Tibial nerve (tissue), 4 donors: Measurements from ENCODE around the gene STIMATE. TPM values are rescaled to one million over a fixed set of nuclear protein-coding genes. Genes with fewer than 3 reads are reported as not detected.

ENCODE experiments used
- DNase-seq, 2 donors: peaks; one replicate each; pipeline ENCODE4 v3.0.0-alpha.2; 2019; ENCODE audit warnings: low spot score in 2 of 2
- H3K27ac ChIP-seq, 4 donors: fragments of 200-600 bp; sonication (generic) in 3 of 4; one replicate each; pipeline ENCODE4 v1.5.1; 2017 to 2019; ENCODE audit warnings: mild to moderate bottlenecking in 1 of 4
- H3K27me3 ChIP-seq, 2 donors: fragments of 200-600 bp; sonication (generic) in 1 of 2; one replicate each; pipeline versions ENCODE4 v1.5.1 to v1.6.0; 2017 to 2019
- H3K36me3 ChIP-seq, 3 donors: fragments of 200-600 bp; sonication (generic); one replicate each; pipeline ENCODE4 v1.5.1; 2018 to 2019
- H3K4me1 ChIP-seq, 4 donors: fragments of 200-600 bp; sonication (generic) in 3 of 4; one replicate each; pipeline ENCODE4 v1.5.1; 2017 to 2019
- H3K4me3 ChIP-seq, 4 donors: fragments of 200-600 bp; sonication (generic) in 3 of 4; one replicate each; pipeline ENCODE4 v1.5.1; 2017 to 2019; ENCODE audit warnings: mild to moderate bottlenecking in 1 of 4, moderate library complexity in 1 of 4
- H3K9me3 ChIP-seq, 4 donors: fragments of 200-600 bp; sonication (generic) in 3 of 4; one replicate each; pipeline ENCODE4 v1.5.1; 2017 to 2019
- CTCF ChIP-seq, 5 experiments: fragments of 200-600 bp in 3 of 5; fragments of 450-650 bp in 2 of 5; sonication (generic) in 3 of 5; IDR thresholded peaks; one replicate each; pipeline ENCODE4 v1.5.1; 2016 to 2019; ENCODE audit warnings: antibody characterized with exemption in 5 of 5, mild to moderate bottlenecking in 3 of 5, moderate library complexity in 2 of 5
- EP300 ChIP-seq, 2 donors: sonication (generic); formaldehyde crosslinking; IDR thresholded peaks; one replicate each; pipeline ENCODE4 v1.6.1; 2017; ENCODE audit warnings: antibody characterized with exemption in 2 of 2, mild to moderate bottlenecking in 1 of 2
- POLR2A ChIP-seq, 2 donors: fragments of 450-650 bp; IDR thresholded peaks; one replicate each; pipeline ENCODE4 v1.6.1; 2017; ENCODE audit warnings: antibody characterized with exemption in 2 of 2, mild to moderate bottlenecking in 2 of 2, moderate library complexity in 2 of 2
- WGBS, 2 donors: methylation state at CpG; one replicate each; pipeline ENCODE4 v1.1.5; 2018; 5-methylcytosine and 5-hydroxymethylcytosine counted together
- total RNA-seq, 4 donors: library from RNA; depleted of rRNA; stranded (reverse); fragments of >200 nt; gene quantifications; one replicate each; pipeline ENCODE4 v1.1.0, GENCODE V29; 2016

The STIMATE gene
- total RNA-seq, 4 donors from 2014 or later, result 35.4 to 82.3 (median 46.0) TPM

DNA sequence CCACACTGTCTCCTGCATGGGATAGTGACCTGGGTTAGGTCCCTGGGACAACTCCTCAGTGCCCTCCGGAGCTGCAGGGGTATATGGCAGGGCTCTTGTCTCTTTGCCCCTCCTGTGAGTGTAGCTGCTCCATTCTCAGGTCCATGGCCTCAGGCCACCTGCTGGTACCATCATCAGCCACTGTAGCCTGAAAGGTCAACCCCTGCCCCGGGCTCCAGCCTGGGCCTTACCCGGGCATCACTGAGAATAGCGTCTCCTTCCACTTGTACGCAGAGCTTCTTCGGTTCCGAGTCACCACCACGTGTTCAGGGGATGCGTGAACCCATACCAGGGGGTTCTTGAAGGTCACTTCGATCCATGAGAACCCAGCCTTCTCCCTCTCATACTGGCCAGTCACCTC, 80.7 kb downstream of the STIMATE start:
- TF ChIP-seq EP300 (IDR thresholded peaks at IDR 0.05) (no peak), CTCF (IDR thresholded peaks at IDR 0.05) (no peak)
- 88 to 91% methylated on average over 9 to 10 of the region's 10 CpGs for WGBS, 2 donors
- Histone ChIP-seq H3K36me3 (peaks cover 0 to 60% (median 0%) of the 10 kb centered on the region in 3 donors), H3K4me1 (no peaks in the 10 kb centered on the region), H3K9me3 (no peaks in the 10 kb centered on the region), H3K4me3 (no peak overlapping the region), H3K27ac (no peak overlapping the region), H3K27me3 (no peaks in the 10 kb centered on the region)
- DNase-seq, result no peak

GRCh38 chr3:52816199-52816598, 81.1 kb downstream of the STIMATE start:
- no peaks in the 10 kb centered on the region for H3K9me3 ChIP-seq
- H3K27me3 ChIP-seq, result no peaks in the 10 kb centered on the region
- no peak for TF ChIP-seq CTCF (IDR thresholded peaks at IDR 0.05)
- no peak for TF ChIP-seq POLR2A (IDR thresholded peaks at IDR 0.05)
- TF ChIP-seq EP300 (IDR thresholded peaks at IDR 0.05), result no peak
- peaks cover 0 to 55% (median 0%) of the 10 kb centered on the region in 3 donors for H3K36me3 ChIP-seq
- H3K27ac ChIP-seq, result no peak overlapping the region
- H3K4me1 ChIP-seq, result no peaks in the 10 kb centered on the region
- DNase-seq, result no peak
- no peak overlapping the region for H3K4me3 ChIP-seq
- WGBS, 2 donors, result 84 to 85% methylated on average over 6 of the region's 6 CpGs

GRCh38 chr3:52813810-52814209, 83.5 kb downstream of the STIMATE start:
- H3K27me3 ChIP-seq, result no peaks in the 10 kb centered on the region
- TF ChIP-seq EP300 (IDR thresholded peaks at IDR 0.05) (no peak), POLR2A (IDR thresholded peaks at IDR 0.05) (no peak), CTCF (IDR thresholded peaks at IDR 0.05) (no peak)
- no peak overlapping the region for H3K4me3 ChIP-seq
- peaks cover 0 to 34% (median 0%) of the 10 kb centered on the region in 3 donors for H3K36me3 ChIP-seq
- no peaks in the 10 kb centered on the region for H3K9me3 ChIP-seq
- WGBS, 2 donors, result 78 to 80% methylated on average over 7 to 8 of the region's 8 CpGs
- no peak overlapping the region for H3K27ac ChIP-seq
- DNase-seq, result no peak
- H3K4me1 ChIP-seq, result no peaks in the 10 kb centered on the region

GRCh38 chr3:52811452-52812011, 85.8 kb downstream of the STIMATE start:
- WGBS, 2 donors, result 83 to 90% methylated on average over 5 to 7 of the region's 7 CpGs
- no peak for TF ChIP-seq POLR2A (IDR thresholded peaks at IDR 0.05)
- no peak for TF ChIP-seq EP300 (IDR thresholded peaks at IDR 0.05)
- TF ChIP-seq CTCF (IDR thresholded peaks at IDR 0.05), result no peak
- Histone ChIP-seq H3K9me3 (no peaks in the 10 kb centered on the region), H3K27ac (no peak overlapping the region), H3K27me3 (no peaks in the 10 kb centered on the region), H3K36me3 (peaks cover 0 to 22% (median 0%) of the 10 kb centered on the region in 3 donors), H3K4me1 (no peaks in the 10 kb centered on the region), H3K4me3 (no peak overlapping the region)
- no peak for DNase-seq

DNA sequence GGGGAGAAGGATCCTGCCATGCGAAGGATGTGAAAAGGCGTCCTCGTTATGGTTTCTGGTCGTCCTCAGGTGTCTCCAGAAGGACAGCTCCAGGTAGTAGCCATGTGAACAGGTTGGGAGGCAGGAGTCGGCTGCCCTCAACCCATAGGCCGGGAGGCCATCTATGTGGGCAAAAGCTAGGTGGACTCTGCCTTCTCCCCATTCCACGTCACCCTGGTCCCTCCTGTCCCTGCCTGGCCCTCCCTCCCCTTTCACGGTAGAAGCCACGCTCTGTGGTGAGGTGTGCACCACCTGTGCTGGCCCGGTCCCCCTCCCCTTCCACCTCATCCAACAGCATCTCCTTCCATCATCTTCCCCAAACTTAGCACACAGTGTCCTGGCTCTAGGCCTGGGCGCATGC, 86.4 kb downstream of the STIMATE start:
- TF ChIP-seq POLR2A (IDR thresholded peaks at IDR 0.05) (no peak), CTCF (IDR thresholded peaks at IDR 0.05) (no peak), EP300 (IDR thresholded peaks at IDR 0.05) (no peak)
- H3K4me1 ChIP-seq, result no peaks in the 10 kb centered on the region
- no peak overlapping the region for H3K4me3 ChIP-seq
- peaks cover 0 to 16% (median 0%) of the 10 kb centered on the region in 3 donors for H3K36me3 ChIP-seq
- no peak overlapping the region for H3K27ac ChIP-seq
- H3K9me3 ChIP-seq, result no peaks in the 10 kb centered on the region
- DNase-seq, result no peak
- no peaks in the 10 kb centered on the region for H3K27me3 ChIP-seq
- 88 to 91% methylated on average over 11 of the region's 11 CpGs for WGBS, 2 donors
